Measurements from ENCODE around the gene MICAL2.

The MICAL2 gene

DNA sequence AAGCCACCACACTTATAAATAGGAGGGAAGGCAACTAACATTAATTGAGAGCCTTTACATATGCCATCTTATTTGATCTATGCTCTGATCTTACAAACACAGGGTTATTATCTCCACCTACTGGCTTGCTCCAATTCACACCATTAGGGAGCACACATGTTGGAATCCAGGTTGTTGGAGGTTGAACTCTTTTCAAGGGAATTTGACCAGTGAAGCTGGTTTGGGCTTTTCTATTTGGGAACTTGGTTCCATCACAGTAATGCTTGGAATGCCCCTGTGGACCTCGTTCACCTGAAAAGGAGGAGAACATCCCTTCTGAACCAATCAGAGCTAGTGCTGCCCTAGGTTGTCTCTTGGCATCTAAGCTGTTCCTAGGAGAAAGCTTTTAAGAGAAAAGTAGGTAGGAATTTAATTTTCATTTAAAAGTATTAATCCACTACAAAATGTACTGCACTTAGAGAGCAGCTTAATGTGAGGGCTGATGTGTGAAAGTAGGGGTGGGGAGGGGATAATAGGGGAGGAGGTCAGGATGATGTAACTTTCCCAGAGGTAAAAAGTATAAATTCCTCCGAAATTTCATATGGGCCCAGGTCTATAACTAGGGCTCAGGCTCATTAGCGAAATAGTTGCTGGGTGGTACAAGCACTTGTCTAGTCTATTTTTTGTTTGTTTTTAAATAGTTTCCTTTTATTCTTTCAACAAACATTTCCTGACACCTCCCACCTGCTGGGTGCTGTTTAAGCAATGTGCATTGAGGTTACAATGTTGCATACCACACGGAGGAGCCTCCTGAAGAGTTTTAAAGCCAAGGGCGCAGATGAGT, 7.6 kb upstream of the MICAL2 start:
- Histone ChIP-seq H3K4me3 (ENCODE audit: low read depth in 1 of 2, low read length in 2 of 2) (no peak overlapping the region), H3K9ac (ENCODE audit: low read length) (no peak overlapping the region), H3K9me3 (ENCODE audit: low read length) (no peaks in the 10 kb centered on the region), H3K4me1 (ENCODE audit: insufficient read depth, low read length) (no peaks in the 10 kb centered on the region), H3K27ac (ENCODE audit: low read depth, low read length) (no peak overlapping the region), H3K36me3 (ENCODE audit: insufficient read depth, low read length) (no peaks in the 10 kb centered on the region), H3K27me3 (ENCODE audit: control insufficient read depth in 1 of 2, insufficient read depth in 2 of 2, low read length in 2 of 2) (no peaks in the 10 kb centered on the region)

- no peak overlapping the region for H3K9ac ChIP-seq (ENCODE audit: low read length)
- H3K36me3 ChIP-seq (ENCODE audit: insufficient read depth, low read length) = no peaks in the 10 kb centered on the region
- no peaks in the 10 kb centered on the region for H3K27me3 ChIP-seq (ENCODE audit: control insufficient read depth in 1 of 2, insufficient read depth in 2 of 2, low read length in 2 of 2)
- H3K27ac ChIP-seq (ENCODE audit: low read depth, low read length) = no peak overlapping the region
- H3K4me1 ChIP-seq (ENCODE audit: insufficient read depth, low read length) = no peaks in the 10 kb centered on the region
- H3K9me3 ChIP-seq (ENCODE audit: low read length) = no peaks in the 10 kb centered on the region
- H3K4me3 ChIP-seq (ENCODE audit: low read depth in 1 of 2, low read length in 2 of 2) = no peak overlapping the region
Observed at GRCh38 chr11:12103411-12104225, 6.8 kb upstream of the MICAL2 start.

- H3K27ac ChIP-seq (ENCODE audit: low read depth, low read length) = no peak overlapping the region
- no peaks in the 10 kb centered on the region for H3K9me3 ChIP-seq (ENCODE audit: low read length)
- no peak overlapping the region for H3K9ac ChIP-seq (ENCODE audit: low read length)
- H3K4me3 ChIP-seq (ENCODE audit: low read depth in 1 of 2, low read length in 2 of 2) = no peak overlapping the region
- no peaks in the 10 kb centered on the region for H3K36me3 ChIP-seq (ENCODE audit: insufficient read depth, low read length)
- peaks cover 7% of the 10 kb centered on the region for H3K4me1 ChIP-seq (ENCODE audit: insufficient read depth, low read length)
- H3K27me3 ChIP-seq (ENCODE audit: control insufficient read depth in 1 of 2, insufficient read depth in 2 of 2, low read length in 2 of 2) = no peaks in the 10 kb centered on the region
Observed at GRCh38 chr11:12105471-12105870, 4.9 kb upstream of the MICAL2 start.

GRCh38 chr11:12106101-12106500, 4.3 kb upstream of the MICAL2 start:
- Histone ChIP-seq H3K27ac (ENCODE audit: low read depth, low read length) (no peak overlapping the region), H3K4me3 (ENCODE audit: low read depth in 1 of 2, low read length in 2 of 2) (no peak overlapping the region), H3K9ac (ENCODE audit: low read length) (no peak overlapping the region), H3K4me1 (ENCODE audit: insufficient read depth, low read length) (peaks cover 7% of the 10 kb centered on the region), H3K27me3 (ENCODE audit: control insufficient read depth in 1 of 2, insufficient read depth in 2 of 2, low read length in 2 of 2) (no peaks in the 10 kb centered on the region), H3K36me3 (ENCODE audit: insufficient read depth, low read length) (no peaks in the 10 kb centered on the region), H3K9me3 (ENCODE audit: low read length) (no peaks in the 10 kb centered on the region)

DNA sequence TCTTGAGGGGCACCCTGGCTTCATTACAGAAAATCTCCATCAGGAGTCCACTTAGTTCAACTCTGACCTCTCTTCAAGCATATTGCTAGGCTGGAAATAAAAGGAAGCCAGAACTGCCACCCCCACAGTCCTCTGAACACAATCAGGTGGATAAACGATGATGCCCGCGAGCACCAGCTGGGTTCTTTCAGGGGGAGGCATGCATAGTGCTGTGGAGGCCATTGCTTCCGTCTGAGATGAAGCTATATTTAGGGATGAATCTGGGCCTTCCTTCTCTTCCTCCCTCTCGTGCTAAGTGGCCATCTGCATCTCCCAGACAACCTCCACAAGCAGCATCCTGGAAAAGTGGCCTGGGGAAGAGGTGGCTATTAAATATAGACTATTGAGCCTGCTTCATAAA, 3.9 kb upstream of the MICAL2 start:
- no peak overlapping the region for H3K4me3 ChIP-seq (ENCODE audit: low read depth in 1 of 2, low read length in 2 of 2)
- no peak overlapping the region for H3K9ac ChIP-seq (ENCODE audit: low read length)
- H3K27me3 ChIP-seq (ENCODE audit: control insufficient read depth in 1 of 2, insufficient read depth in 2 of 2, low read length in 2 of 2) = no peaks in the 10 kb centered on the region
- no peaks in the 10 kb centered on the region for H3K36me3 ChIP-seq (ENCODE audit: insufficient read depth, low read length)
- H3K27ac ChIP-seq (ENCODE audit: low read depth, low read length) = no peak overlapping the region
- H3K4me1 ChIP-seq (ENCODE audit: insufficient read depth, low read length) = peaks cover 7% of the 10 kb centered on the region
- H3K9me3 ChIP-seq (ENCODE audit: low read length) = no peaks in the 10 kb centered on the region

GRCh38 chr11:12108875-12109453, 1.4 kb upstream of the MICAL2 start:
- Histone ChIP-seq H3K27me3 (ENCODE audit: control insufficient read depth in 1 of 2, insufficient read depth in 2 of 2, low read length in 2 of 2) (no peaks in the 10 kb centered on the region), H3K36me3 (ENCODE audit: insufficient read depth, low read length) (no peaks in the 10 kb centered on the region), H3K4me1 (ENCODE audit: insufficient read depth, low read length) (peaks cover 18% of the 10 kb centered on the region)

DNA sequence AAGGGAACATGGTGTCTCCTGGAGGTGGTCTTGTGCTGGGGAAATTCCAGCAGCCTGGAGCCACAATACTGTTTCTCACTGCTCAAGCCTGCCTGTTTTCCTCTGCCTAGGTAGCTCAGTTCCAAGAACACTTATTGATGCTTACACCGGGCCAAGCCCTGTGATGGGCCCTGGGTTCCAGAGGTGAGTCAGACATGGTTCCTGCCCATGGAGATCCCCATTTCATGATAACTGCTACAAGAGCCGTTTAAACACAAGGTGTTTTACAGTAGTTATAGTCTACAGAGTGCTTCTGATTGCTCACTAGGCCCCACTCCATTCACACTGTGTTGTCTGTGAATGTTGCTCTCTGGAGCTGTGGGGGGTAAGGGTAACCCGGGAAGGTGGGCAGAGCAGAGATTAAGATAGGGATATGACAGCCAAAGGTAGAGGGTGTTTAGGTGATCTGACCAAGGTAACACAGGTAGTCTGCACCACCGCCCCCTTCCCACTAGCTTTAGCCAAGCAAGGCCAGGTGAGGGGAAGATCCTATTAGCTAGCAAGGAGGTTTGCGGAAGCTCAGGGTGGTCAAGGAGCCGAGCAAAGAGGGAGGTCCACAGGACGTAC, 696 bp upstream of the MICAL2 start:
- H3K9me3 ChIP-seq (ENCODE audit: low read length) = no peaks in the 10 kb centered on the region
- H3K4me1 ChIP-seq (ENCODE audit: insufficient read depth, low read length) = peaks cover 26% of the 10 kb centered on the region
- H3K9ac ChIP-seq (ENCODE audit: low read length) = no peak overlapping the region
- H3K27me3 ChIP-seq (ENCODE audit: control insufficient read depth in 1 of 2, insufficient read depth in 2 of 2, low read length in 2 of 2) = no peaks in the 10 kb centered on the region
- no peaks in the 10 kb centered on the region for H3K36me3 ChIP-seq (ENCODE audit: insufficient read depth, low read length)
- peak overlapping the region; percentile 35 for H3K27ac ChIP-seq (ENCODE audit: low read depth, low read length)
- peak overlapping the region; percentile 53 to 57 for H3K4me3 ChIP-seq (ENCODE audit: low read depth in 1 of 2, low read length in 2 of 2)

More at GRCh38 chr11:12108875-12109453, 1.4 kb upstream of the MICAL2 start:
- Histone ChIP-seq H3K27ac (ENCODE audit: low read depth, low read length) (no peak overlapping the region), H3K9me3 (ENCODE audit: low read length) (no peaks in the 10 kb centered on the region), H3K9ac (ENCODE audit: low read length) (no peak overlapping the region), H3K4me3 (ENCODE audit: low read depth in 1 of 2, low read length in 2 of 2) (no peak overlapping the region)

- Histone ChIP-seq H3K9ac (ENCODE audit: low read length) (peak overlapping the region; percentile 65), H3K4me1 (ENCODE audit: insufficient read depth, low read length) (peaks cover 26% of the 10 kb centered on the region), H3K27ac (ENCODE audit: low read depth, low read length) (peak overlapping the region; percentile 89)
Observed at GRCh38 chr11:12110714-12111548, 541 bp downstream of the MICAL2 start.

GRCh38 chr11:12111549-12112520, 1.4 kb downstream of the MICAL2 start:
- no peaks in the 10 kb centered on the region for H3K9me3 ChIP-seq (ENCODE audit: low read length)
- H3K27me3 ChIP-seq (ENCODE audit: control insufficient read depth in 1 of 2, insufficient read depth in 2 of 2, low read length in 2 of 2) = no peaks in the 10 kb centered on the region
- peak overlapping the region; percentile 82 to 98 for H3K4me3 ChIP-seq (ENCODE audit: low read depth in 1 of 2, low read length in 2 of 2)
- H3K4me1 ChIP-seq (ENCODE audit: insufficient read depth, low read length) = peaks cover 30% of the 10 kb centered on the region
- H3K36me3 ChIP-seq (ENCODE audit: insufficient read depth, low read length) = no peaks in the 10 kb centered on the region
- peak overlapping the region; percentile 89 for H3K27ac ChIP-seq (ENCODE audit: low read depth, low read length)
- peak overlapping the region; percentile 65 for H3K9ac ChIP-seq (ENCODE audit: low read length)

More at GRCh38 chr11:12110714-12111548, 541 bp downstream of the MICAL2 start:
- no peaks in the 10 kb centered on the region for H3K9me3 ChIP-seq (ENCODE audit: low read length)
- no peaks in the 10 kb centered on the region for H3K27me3 ChIP-seq (ENCODE audit: control insufficient read depth in 1 of 2, insufficient read depth in 2 of 2, low read length in 2 of 2)
- no peaks in the 10 kb centered on the region for H3K36me3 ChIP-seq (ENCODE audit: insufficient read depth, low read length)
- H3K4me3 ChIP-seq (ENCODE audit: low read depth in 1 of 2, low read length in 2 of 2) = peak overlapping the region; percentile 82 to 98

- H3K27ac ChIP-seq (ENCODE audit: low read depth, low read length) = peak overlapping the region; percentile 77
Observed at GRCh38 chr11:12112750-12113149, 2.4 kb downstream of the MICAL2 start.

More at GRCh38 chr11:12112750-12113149, 2.4 kb downstream of the MICAL2 start:
- Histone ChIP-seq H3K4me3 (ENCODE audit: low read depth in 1 of 2, low read length in 2 of 2) (no peak overlapping the region), H3K4me1 (ENCODE audit: insufficient read depth, low read length) (peaks cover 39% of the 10 kb centered on the region), H3K9ac (ENCODE audit: low read length) (no peak overlapping the region), H3K36me3 (ENCODE audit: insufficient read depth, low read length) (no peaks in the 10 kb centered on the region), H3K27me3 (ENCODE audit: control insufficient read depth in 1 of 2, insufficient read depth in 2 of 2, low read length in 2 of 2) (no peaks in the 10 kb centered on the region), H3K9me3 (ENCODE audit: low read length) (no peaks in the 10 kb centered on the region)

All from muscle layer of colon (tissue), 2 donors.